ENCODE measurements around the gene CYB561D2.

CYB561D2 gene

DNA sequence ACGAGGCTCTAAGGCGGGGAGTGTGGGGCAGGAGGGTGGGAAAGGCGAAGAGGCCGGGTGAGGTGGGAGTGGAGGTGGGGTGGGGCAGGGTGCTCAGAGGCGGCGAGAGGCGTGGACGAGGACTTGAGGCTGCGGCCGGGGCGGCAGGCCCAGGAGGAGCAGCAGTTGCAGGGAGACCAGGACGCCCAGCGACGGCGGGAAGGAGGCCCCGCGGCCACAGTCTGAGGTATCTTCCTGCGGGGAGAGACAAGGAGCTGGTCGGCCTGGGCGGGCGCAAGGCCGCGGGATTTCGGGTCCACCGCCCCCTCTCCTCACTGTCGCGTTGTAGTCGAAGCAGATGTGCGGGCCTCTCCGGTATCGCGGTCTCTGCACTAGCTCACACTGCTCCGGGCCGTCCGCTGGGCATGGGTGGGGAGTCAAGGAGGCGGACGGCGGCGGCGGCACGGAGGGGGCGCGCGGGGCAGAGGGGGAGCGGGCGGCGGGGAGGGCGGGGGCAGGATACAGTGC, 14.0 kb downstream of the CYB561D2 start:
- in situ Hi-C loops (cut with HindIII; ENCODE audit: low sequenced_read_pairs): no loop called here

GRCh38 chr3:50365080-50365841, 14.6 kb downstream of the CYB561D2 start:
- TF ChIP-seq, protein P1, sequence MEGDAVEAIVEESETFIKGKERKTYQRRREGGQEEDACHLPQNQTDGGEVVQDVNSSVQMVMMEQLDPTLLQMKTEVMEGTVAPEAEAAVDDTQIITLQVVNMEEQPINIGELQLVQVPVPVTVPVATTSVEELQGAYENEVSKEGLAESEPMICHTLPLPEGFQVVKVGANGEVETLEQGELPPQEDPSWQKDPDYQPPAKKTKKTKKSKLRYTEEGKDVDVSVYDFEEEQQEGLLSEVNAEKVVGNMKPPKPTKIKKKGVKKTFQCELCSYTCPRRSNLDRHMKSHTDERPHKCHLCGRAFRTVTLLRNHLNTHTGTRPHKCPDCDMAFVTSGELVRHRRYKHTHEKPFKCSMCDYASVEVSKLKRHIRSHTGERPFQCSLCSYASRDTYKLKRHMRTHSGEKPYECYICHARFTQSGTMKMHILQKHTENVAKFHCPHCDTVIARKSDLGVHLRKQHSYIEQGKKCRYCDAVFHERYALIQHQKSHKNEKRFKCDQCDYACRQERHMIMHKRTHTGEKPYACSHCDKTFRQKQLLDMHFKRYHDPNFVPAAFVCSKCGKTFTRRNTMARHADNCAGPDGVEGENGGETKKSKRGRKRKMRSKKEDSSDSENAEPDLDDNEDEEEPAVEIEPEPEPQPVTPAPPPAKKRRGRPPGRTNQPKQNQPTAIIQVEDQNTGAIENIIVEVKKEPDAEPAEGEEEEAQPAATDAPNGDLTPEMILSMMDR (IDR thresholded peaks at IDR 0.05; ENCODE audit: low read depth, low read length, missing control alignments): no peak
- DNase-seq (ENCODE audit: low read depth): no peak
- in situ Hi-C loops (cut with HindIII; ENCODE audit: low sequenced_read_pairs): no loop called here
- H3K4me3 ChIP-seq (ENCODE audit: low read depth, low read length): peak overlapping the region; percentile 41

More for the DNA sequence above, 14.0 kb downstream of the CYB561D2 start:
- TF ChIP-seq, protein P1 (IDR thresholded peaks at IDR 0.05; ENCODE audit: low read depth, low read length, missing control alignments): no peak
- H3K4me3 ChIP-seq (ENCODE audit: low read depth, low read length): peak overlapping the region; percentile 41
- DNase-seq (ENCODE audit: low read depth): no peak

- TF ChIP-seq, protein P1 (IDR thresholded peaks at IDR 0.05; ENCODE audit: low read depth, low read length, missing control alignments): no peak
- in situ Hi-C loops (cut with HindIII; ENCODE audit: low sequenced_read_pairs): no loop called here
- no peak overlapping the region for H3K4me3 ChIP-seq (ENCODE audit: low read depth, low read length)
- DNase-seq (ENCODE audit: low read depth): no peak
Observed at GRCh38 chr3:50365842-50366220, 15.2 kb downstream of the CYB561D2 start.

DNA sequence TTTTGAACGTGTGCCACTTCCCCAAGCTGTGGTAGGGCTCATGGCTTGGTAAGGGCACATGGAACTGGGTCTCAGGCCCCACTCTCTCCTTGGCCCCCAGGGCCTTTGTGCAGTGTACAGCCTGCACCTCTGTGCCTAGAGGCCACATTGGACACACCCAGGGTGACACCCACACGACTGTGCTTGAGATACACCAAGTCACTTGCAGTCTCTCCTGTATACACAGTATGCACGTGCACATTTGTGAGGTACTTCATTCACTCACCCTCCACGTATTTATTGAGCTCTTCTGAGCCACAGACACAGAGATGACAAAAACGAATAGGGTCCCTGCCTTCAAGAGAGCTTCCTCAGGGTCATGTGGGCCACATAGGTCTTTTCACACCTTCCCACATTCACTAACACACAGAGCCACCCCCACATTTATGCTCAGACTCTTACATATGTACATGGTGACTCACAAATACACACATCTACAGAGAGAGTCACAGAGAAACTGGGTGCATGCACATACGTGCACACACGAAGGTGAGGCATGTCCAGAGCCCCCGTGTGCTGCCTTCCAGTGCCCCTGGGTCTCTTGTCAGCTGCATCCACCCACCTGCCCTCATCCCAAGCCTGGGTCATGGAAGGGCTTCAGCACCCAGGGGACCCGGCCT, 18.5 kb downstream of the CYB561D2 start:
- in situ Hi-C loops (cut with HindIII; ENCODE audit: low sequenced_read_pairs): no loop called here
- H3K4me3 ChIP-seq (ENCODE audit: low read depth, low read length): no peak overlapping the region
- TF ChIP-seq, protein P1 (IDR thresholded peaks at IDR 0.05; ENCODE audit: low read depth, low read length, missing control alignments): no peak
- DNase-seq (ENCODE audit: low read depth): no peak

DNA sequence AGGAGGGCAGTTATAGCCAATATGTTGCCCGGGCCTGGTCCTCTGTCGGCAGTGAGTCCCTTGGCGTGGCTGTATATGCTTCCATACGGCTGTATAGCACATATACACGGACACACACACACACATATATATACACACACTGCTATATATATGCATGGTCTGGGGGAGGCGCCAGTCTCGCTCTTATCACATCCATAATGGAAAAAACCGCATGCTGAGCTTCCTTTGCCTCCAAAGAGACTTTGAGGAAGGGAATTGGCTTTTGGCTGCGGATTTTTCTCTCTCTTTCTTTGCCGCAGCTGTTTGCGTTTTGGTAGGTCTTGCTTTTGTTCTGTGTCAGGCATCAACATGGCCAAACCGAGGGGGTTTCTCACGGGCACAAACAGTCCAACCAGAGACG, 19.9 kb downstream of the CYB561D2 start:
- DNase-seq (ENCODE audit: low read depth): no peak
- no peak overlapping the region for H3K4me3 ChIP-seq (ENCODE audit: low read depth, low read length)
- in situ Hi-C loops (cut with HindIII; ENCODE audit: low sequenced_read_pairs): no loop called here
- TF ChIP-seq, protein P1 (IDR thresholded peaks at IDR 0.05; ENCODE audit: low read depth, low read length, missing control alignments): peak; percentile 32

- no peak overlapping the region for H3K4me3 ChIP-seq (ENCODE audit: low read depth, low read length)
- no peak for DNase-seq (ENCODE audit: low read depth)
- in situ Hi-C loops (cut with HindIII; ENCODE audit: low sequenced_read_pairs): no loop called here
- TF ChIP-seq, protein P1 (IDR thresholded peaks at IDR 0.05; ENCODE audit: low read depth, low read length, missing control alignments): no peak
Observed at GRCh38 chr3:50371133-50371685, 20.5 kb downstream of the CYB561D2 start.
